ENCODE data around the gene MAEL. TPM values are rescaled to one million over a fixed set of nuclear protein-coding genes. Genes with fewer than 3 reads are reported as not detected.

Gene MAEL
- total and polyA plus RNA-seq, 2 experiments from 2014 or later, result 0.45 TPM; not detected in 1

- H2AFZ ChIP-seq, result no peak overlapping the region
- TF ChIP-seq EZH2 (IDR thresholded peaks at IDR 0.05; ENCODE audit: borderline replicate concordance) (no peak), CTCF (IDR thresholded peaks at IDR 0.05; ENCODE audit: poor library complexity) (no peak), EZH2phosphoT487 (IDR thresholded peaks at IDR 0.05; ENCODE audit: low read depth, severe bottlenecking, unreplicated experiment) (no peak)
- DNase-seq (ENCODE audit: low spot score), result no peak
- no peak overlapping the region for H3K4me2 ChIP-seq
- H3K4me3 ChIP-seq, result no peak overlapping the region
- H3K4me1 ChIP-seq (ENCODE audit: insufficient read depth), result peaks cover 4% of the 10 kb centered on the region
- 84% methylated on average over 3 of the region's 3 CpGs for WGBS (ENCODE audit: low lambda C conversion rate, missing lambda C conversion rate)
- H4K20me1 ChIP-seq (ENCODE audit: insufficient read depth, poor library complexity, severe bottlenecking), result no peaks in the 10 kb centered on the region
- H3K9me2 ChIP-seq (replicated peaks; ENCODE audit: insufficient read depth), result no peaks in the 10 kb centered on the region
- peaks cover 75% of the 10 kb centered on the region for H3K27me3 ChIP-seq
- no peaks in the 10 kb centered on the region for H3K9me3 ChIP-seq (ENCODE audit: low read depth)
- H3K36me3 ChIP-seq (replicated peaks; ENCODE audit: insufficient read depth, low read depth), result no peaks in the 10 kb centered on the region
- H3K27ac ChIP-seq, result no peak overlapping the region
- H3K79me2 ChIP-seq, result no peaks in the 10 kb centered on the region
Measured at GRCh38 chr1:166971252-166971651, 17.8 kb upstream of the MAEL start.

- no peak for DNase-seq (ENCODE audit: low spot score)
- Histone ChIP-seq H3K27me3 (peaks cover 76% of the 10 kb centered on the region), H3K4me2 (no peak overlapping the region), H3K4me3 (no peak overlapping the region), H3K4me1 (ENCODE audit: insufficient read depth) (peaks cover 4% of the 10 kb centered on the region), H3K9me3 (ENCODE audit: low read depth) (no peaks in the 10 kb centered on the region), H3K27ac (no peak overlapping the region), H3K79me2 (no peaks in the 10 kb centered on the region), H4K20me1 (ENCODE audit: insufficient read depth, poor library complexity, severe bottlenecking) (no peaks in the 10 kb centered on the region), H3K36me3 (replicated peaks; ENCODE audit: insufficient read depth, low read depth) (no peaks in the 10 kb centered on the region), H2AFZ (no peak overlapping the region), H3K9me2 (replicated peaks; ENCODE audit: insufficient read depth) (no peaks in the 10 kb centered on the region)
- TF ChIP-seq CTCF (IDR thresholded peaks at IDR 0.05; ENCODE audit: poor library complexity) (no peak), EZH2phosphoT487 (IDR thresholded peaks at IDR 0.05; ENCODE audit: low read depth, severe bottlenecking, unreplicated experiment) (no peak)
- WGBS (ENCODE audit: low lambda C conversion rate, missing lambda C conversion rate), result 75% methylated on average over 3 of the region's 3 CpGs
Measured at GRCh38 chr1:166972193-166972592, 16.9 kb upstream of the MAEL start.

GRCh38 chr1:166972826-166973225, 16.3 kb upstream of the MAEL start:
- H3K4me3 ChIP-seq, result no peak overlapping the region
- H2AFZ ChIP-seq, result no peak overlapping the region
- peaks cover 4% of the 10 kb centered on the region for H3K4me1 ChIP-seq (ENCODE audit: insufficient read depth)
- H3K27ac ChIP-seq, result no peak overlapping the region
- TF ChIP-seq CTCF (IDR thresholded peaks at IDR 0.05; ENCODE audit: poor library complexity), result no peak
- TF ChIP-seq EZH2 (IDR thresholded peaks at IDR 0.05; ENCODE audit: borderline replicate concordance), result no peak
- no peak for TF ChIP-seq EZH2phosphoT487 (IDR thresholded peaks at IDR 0.05; ENCODE audit: low read depth, severe bottlenecking, unreplicated experiment)
- WGBS (ENCODE audit: low lambda C conversion rate, missing lambda C conversion rate), result 46% methylated on average over 2 of the region's 2 CpGs
- H3K27me3 ChIP-seq, result peaks cover 78% of the 10 kb centered on the region
- no peak overlapping the region for H3K4me2 ChIP-seq
- H4K20me1 ChIP-seq (ENCODE audit: insufficient read depth, poor library complexity, severe bottlenecking), result no peaks in the 10 kb centered on the region
- no peaks in the 10 kb centered on the region for H3K36me3 ChIP-seq (replicated peaks; ENCODE audit: insufficient read depth, low read depth)
- no peaks in the 10 kb centered on the region for H3K9me2 ChIP-seq (replicated peaks; ENCODE audit: insufficient read depth)
- H3K9me3 ChIP-seq (ENCODE audit: low read depth), result no peaks in the 10 kb centered on the region
- no peak for DNase-seq (ENCODE audit: low spot score)
- no peaks in the 10 kb centered on the region for H3K79me2 ChIP-seq
